HG03432 (cell line): ENCODE measurements around the gene GALNT14.

ENCODE experiments used
- ATAC-seq: cut with Tn5 transposase; IDR thresholded peaks from one replicate; pipeline ENCODE4 v1.9.1; 2021; ENCODE audit warnings: mild to moderate bottlenecking, moderate library complexity; ENCODE audit not compliant: unreplicated experiment

Gene GALNT14

DNA sequence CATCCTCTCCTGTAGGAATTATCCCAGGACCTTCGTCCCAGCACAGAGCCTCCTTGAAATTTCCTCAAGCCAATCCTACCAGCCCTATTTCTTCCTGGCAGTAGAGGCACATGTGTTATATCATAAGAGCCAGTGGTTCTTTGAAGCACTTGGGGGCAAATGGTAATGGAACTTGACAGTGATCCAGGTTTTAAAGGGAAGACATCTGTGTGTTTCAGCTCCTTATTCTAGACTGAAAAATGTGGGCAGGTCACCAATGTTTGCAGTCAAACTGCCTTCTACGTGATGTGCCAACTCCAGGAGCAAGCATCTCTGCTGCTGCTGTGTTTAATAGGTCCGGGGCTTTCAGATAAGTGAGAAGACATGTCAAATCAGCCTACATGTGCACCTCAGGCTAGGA lies 157.1 kb downstream of the GALNT14 start:
- ATAC-seq: no peak

- ATAC-seq: no peak
Observed at GRCh38 chr2:30979822-30980245, 158.4 kb downstream of the GALNT14 start.

DNA sequence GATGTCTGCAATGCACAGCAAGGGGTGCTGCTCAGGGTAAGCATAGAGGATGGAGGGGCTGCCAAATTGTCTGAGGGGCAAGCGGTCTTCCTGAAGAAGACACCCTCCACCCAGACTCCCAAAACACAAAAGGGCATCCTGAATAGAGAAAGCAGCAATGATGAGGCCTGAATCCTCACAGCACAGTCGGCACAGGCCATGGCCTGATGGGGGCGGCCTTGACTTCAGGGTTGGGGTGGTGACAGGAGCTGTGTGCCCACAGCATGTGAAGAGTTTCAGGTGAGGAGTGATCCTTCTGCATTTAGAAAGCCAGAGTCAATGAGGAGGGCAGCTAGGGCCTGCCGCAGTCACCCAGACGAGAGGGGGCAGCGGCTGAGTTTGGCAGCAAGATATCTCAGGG lies 159.4 kb downstream of the GALNT14 start:
- ATAC-seq: no peak

DNA sequence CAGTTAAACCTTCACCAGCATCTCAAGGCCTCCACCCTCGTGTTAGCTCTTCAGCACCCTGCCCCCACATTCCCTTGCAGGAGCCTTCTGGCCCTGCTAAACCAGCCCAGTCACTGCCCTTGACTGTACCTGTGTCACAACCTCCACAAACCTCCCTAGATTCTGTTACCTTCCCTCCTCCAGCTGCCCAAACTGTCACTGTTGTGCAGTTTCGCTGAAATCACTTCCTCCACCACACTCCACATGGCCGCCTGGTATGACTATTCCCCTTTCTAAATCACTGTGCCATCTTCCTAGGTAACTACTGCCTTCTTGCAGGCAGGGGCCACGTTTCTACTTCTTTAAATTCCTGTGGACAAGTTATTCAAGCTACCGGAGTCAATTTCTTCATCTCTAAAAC lies 160.2 kb downstream of the GALNT14 start:
- ATAC-seq: no peak

- no peak for ATAC-seq
Observed at GRCh38 chr2:30975156-30975555, 163.1 kb downstream of the GALNT14 start.

DNA sequence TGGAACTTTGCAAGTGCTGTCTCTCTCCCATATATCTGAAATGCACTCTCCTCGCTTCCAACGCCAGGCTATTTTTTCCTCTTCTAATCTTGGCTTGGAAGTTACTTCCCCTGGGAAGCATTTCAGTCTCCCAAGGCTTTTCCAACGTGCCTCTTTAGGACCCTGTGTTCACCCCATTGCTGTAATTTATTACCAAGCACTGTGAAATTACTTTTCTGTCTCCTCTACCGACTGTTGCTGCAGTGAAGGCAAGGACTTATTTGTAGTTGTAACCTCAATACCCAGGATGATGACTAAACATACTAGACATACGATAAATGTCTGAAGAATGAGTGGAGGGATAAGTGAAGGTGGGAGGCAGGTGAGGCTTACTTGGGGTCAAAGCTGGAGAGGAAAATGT lies 163.7 kb downstream of the GALNT14 start:
- ATAC-seq: no peak

DNA sequence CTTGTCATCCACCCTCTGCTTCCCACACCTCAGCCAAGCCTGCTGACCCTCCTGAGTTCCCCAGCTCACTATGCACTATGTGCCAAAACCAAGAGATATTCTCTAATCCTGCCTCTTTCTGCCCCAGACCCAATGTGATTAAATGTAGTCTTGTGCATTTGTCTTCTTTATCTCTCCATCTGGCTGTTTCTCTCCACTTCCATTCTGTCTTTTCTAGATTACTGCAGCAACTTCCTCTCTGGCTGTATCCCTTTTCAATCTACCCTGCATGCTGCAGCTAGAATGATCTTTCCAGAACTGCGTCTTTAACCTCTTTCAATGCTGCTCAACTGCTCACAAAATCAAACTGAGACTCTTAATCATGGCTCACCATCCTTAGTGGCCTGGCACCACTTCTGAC lies 164.1 kb downstream of the GALNT14 start:
- ATAC-seq: no peak

DNA sequence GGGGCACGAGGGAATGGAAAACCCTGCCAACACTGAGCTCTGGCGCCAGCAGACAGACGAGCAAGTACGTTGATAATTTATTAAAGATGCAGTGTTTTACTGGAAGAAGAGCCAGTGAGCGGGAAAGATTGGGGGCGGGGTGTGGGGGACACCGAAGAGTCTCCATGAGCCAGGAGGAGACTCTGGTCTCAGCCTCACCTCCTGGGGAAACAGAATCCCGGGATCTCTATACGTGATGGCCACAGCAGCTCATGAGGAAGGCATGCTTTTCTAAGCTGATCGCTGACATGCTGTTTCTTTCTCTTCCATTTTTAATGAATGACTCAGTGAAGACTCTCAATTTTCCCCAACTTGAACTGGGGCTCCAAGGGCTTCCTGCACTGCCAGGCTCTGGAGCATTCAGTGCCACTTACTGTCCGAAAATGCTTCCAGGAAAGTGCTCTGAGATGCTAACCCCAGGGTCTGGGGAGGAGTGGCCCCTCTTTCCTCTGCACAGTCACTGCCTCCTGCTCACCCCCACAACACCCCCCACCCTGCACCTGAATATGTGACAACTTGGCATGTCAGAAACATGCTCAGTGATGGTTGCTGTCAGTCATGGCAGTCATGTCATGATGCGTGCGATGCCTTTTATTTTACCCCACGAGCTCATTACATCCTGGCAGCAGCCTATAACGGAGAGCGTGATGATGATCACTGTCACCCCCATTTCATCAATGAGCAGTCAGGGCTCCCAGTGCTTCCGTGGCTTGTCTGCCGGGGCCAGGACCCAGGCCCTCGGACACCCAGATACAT lies 166.8 kb downstream of the GALNT14 start:
- ATAC-seq: no peak

- ATAC-seq: no peak
Observed at GRCh38 chr2:30968660-30969397, 169.4 kb downstream of the GALNT14 start.

GRCh38 chr2:30966786-30967185 lies 171.5 kb downstream of the GALNT14 start:
- ATAC-seq: no peak

- no peak for ATAC-seq
Observed at GRCh38 chr2:30965022-30965531, 173.2 kb downstream of the GALNT14 start.

DNA sequence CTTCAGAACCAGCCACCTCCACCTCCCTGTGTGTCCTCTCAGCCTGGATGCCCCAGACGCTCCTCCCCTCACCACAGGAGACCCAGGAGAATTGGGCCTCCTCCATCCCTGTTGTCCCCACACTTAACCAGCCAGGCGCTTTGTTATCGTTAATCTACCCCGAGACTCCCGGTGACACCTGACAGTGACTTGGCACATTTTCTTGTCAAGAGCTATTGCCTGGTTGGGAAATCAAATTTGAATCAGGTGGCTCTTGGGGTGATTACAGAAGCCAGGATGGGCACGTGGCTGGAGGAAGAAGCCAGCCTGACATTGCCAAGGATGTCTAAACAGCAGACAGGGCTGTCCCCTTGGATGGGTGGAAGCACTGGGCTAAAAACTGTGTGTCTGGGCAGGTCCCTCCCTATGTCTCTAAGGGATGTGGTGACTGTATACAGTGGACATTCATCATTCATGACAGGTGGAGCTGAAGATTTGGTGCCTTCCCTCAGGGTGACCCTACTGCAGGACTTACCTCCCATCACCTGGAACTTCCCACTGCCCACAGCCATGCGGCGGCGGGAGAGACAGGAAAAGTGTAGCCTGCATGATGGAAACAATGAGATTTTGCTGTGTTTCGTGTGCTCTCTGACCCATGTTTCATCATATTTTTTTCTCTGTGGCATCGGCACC lies 173.8 kb downstream of the GALNT14 start:
- no peak for ATAC-seq

GRCh38 chr2:30963184-30963583 lies 175.1 kb downstream of the GALNT14 start:
- no peak for ATAC-seq

DNA sequence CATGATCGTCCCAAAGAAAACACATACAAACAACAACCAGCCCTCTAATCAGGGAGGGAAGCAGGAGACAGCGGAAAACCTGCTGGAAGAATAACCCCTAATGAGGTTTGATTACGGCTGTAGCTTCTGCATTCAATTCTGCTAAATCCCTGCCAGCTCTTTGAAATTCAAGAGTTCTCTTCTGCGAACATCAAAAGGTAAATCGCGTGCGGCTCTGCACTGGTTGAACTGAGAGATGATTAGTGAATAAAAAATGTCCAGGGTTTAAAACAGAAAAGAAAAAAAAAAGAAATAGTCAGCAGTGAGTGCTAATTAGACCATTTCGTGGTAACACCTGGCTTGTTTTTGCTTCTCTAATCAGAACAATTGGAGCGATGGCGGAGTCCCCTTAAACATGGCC lies 178.0 kb downstream of the GALNT14 start:
- no peak for ATAC-seq

- ATAC-seq: no peak
Observed at GRCh38 chr2:30959653-30960052, 178.6 kb downstream of the GALNT14 start.

DNA sequence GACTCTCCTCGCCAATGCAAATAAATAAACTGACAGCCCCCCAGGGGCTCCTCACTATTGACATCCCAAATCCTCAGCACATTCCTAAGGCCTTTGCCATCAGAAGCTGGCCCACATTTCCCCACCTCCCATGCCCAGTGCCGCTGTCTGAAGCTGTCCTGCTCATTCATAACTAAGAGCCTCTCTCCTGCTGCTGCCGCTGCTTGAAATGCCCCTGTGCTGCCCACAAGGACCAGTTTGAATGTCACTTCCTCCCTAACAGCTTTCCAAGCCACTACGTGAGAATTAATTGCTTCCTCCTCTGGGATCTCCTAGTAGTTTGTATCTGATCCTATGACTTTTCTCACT lies 179.3 kb downstream of the GALNT14 start:
- ATAC-seq: no peak

DNA sequence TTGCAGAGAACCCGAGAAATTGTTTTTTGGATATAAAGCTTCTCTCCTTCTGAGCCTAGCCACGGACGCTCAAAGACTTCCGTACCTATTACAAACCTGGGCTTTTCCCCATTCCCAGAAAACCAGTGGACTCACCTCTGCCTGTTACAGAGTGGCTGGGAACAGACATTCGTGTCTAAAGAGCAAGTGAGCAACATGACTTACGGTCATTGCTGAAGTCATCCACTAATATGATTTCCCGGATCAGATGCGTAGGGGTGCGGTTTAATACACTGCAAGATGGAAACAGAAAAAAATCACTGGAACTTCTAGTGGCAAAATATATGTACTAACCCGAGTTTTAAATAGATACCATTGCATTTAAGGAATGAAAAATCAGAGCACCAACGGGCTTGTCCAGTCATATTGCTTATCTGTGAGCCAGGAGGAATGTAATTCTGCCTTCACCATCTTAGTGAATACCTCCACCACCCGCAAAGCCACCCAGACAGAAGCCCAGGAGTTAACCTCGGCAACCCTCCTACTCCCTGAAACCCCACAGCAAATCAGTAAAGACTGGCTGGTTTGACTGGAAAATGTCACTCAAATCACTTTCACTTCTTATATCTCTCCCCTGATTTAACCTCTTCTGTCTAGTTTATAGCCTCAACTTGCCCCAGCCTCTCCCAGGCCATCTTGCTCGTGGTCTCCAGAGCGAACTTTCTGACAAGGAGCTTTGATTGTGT lies 179.9 kb downstream of the GALNT14 start:
- no peak for ATAC-seq

DNA sequence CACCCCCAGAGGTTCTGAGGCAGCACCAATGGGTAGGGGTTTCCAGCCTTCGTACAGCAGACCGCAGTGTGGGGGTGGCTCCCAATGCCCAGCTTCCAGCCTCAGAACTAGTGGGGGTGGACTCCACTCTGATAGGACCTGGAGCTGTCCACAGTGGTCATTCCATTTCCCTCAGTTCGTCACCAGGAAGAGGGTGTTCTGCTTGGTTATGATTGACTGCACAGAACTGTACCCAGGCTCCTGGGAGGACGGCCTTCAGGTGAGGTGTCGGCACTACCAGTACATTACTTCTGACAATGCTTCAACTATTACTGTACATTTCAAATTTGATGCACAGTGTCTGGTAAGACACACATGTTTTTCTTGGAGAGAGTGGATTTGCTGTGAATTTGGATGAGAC lies 180.6 kb downstream of the GALNT14 start:
- ATAC-seq: no peak

DNA sequence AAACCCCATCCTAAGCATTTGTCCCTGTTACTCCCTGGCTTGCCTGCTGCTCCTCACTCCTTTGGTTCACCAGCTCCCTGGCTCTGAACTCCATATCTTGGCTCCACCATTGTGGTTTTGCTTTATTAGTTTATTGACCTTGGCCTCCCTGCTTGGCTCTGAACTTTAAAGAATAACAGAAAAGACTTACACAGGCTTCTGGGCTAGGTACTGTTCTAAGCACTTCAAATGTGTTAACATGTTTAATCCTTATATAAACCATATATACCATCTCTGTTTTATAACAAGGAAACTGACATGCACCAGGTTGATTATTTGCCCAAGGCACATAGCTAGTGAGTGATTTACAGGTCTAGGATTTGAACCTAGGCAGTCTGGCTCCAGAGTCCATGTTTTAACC lies 181.2 kb downstream of the GALNT14 start:
- no peak for ATAC-seq

DNA sequence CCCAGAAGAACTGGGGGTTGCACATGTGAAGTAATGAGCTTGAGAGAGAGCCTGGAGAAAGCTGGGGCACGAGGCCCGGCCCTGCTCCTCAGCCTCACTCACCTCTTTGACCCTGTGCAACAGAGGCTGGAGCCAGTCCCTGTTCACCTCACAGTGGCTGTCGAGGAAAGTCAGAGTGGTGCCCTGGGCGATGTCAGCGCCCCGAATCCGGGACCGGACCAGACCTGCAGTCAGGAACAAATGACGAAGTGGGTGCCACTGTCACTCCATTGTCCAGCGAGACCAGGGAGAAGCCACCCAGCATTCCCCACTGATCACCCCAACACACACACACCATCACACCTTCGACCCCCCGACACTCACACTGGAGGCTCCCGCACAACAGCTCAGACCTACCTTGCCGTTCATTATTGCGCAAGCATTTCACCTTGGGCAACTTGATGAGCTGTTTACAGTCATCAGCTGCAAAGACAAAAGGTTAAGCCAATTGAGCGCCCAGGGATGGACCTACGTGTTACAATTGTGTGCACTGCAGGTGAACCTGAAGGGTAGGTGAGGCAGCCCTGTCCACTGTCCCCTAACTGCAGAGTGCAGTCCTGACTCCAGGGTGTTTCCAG lies 182.6 kb downstream of the GALNT14 start:
- ATAC-seq: no peak

DNA sequence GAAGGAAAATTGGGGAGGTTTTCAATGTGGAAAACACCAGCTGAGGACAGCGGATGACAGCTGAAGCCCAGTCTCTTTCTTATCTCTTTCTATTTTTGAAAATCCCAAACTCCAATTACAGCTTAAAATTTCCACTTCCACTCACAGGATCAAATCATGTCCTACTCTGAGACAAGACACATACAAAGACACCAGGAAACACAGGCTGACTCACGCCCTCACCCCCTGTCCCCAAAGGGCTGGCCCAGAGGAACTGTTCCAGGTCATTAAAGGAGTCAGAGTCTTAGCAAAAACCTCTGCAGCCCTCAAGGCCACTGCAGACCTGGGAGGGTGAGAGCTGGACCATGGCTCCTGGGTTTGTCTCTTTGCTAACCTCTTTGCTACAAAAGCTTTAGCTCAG lies 187.9 kb downstream of the GALNT14 start:
- no peak for ATAC-seq
